HUES64 (cell line): Measurements from ENCODE around the gene SAMD4A.

ENCODE experiments used
- H3K27ac ChIP-seq: 2 replicates; pipeline ENCODE4 v1.7.0; 2013; ENCODE audit warnings: low read depth, low read length, inconsistent platforms
- H3K27me3 ChIP-seq: 2 replicates; pipeline ENCODE4 v1.6.1; 2013; ENCODE audit warnings: mild to moderate bottlenecking, low read length; ENCODE audit not compliant: insufficient read depth
- H3K36me3 ChIP-seq: 2 replicates; pipeline ENCODE4 v1.6.1; 2013; ENCODE audit warnings: mild to moderate bottlenecking, low read length; ENCODE audit not compliant: insufficient read depth
- H3K4me1 ChIP-seq: 2 replicates; pipeline ENCODE4 v1.6.1; 2013; ENCODE audit warnings: mild to moderate bottlenecking, low read length, moderate library complexity; ENCODE audit not compliant: insufficient read depth
- H3K4me3 ChIP-seq: 2 replicates; pipeline ENCODE4 v1.5.1; 2013; ENCODE audit warnings: mild to moderate bottlenecking, low read length, moderate library complexity
- H3K9ac ChIP-seq: 2 replicates; pipeline ENCODE4 v1.6.1; 2013; ENCODE audit warnings: mild to moderate bottlenecking, low read depth, low read length
- H3K9me3 ChIP-seq: 2 replicates; pipeline ENCODE4 v1.6.1; 2013; ENCODE audit warnings: low read depth, low read length; ENCODE audit not compliant: insufficient read depth
- WGBS: fragments of 150-250, 120-280 bp; methylation state at CpG from one replicate; pipeline ENCODE4 v1.1.7; 2013; ENCODE audit warnings: missing lambda C conversion rate; 5-methylcytosine and 5-hydroxymethylcytosine counted together

Gene SAMD4A

GRCh38 chr14:54686219-54686870 lies 119.4 kb downstream of the SAMD4A start:
- Histone ChIP-seq H3K4me1 (peaks cover 28% of the 10 kb centered on the region), H3K36me3 (no peaks in the 10 kb centered on the region), H3K9me3 (no peaks in the 10 kb centered on the region), H3K9ac (no peak overlapping the region), H3K27ac (no peak overlapping the region), H3K4me3 (no peak overlapping the region), H3K27me3 (no peaks in the 10 kb centered on the region)
- WGBS, result 93% methylated on average over 8 of the region's 8 CpGs

GRCh38 chr14:54686871-54687749 lies 120.2 kb downstream of the SAMD4A start:
- Histone ChIP-seq H3K4me3 (no peak overlapping the region), H3K9ac (no peak overlapping the region), H3K9me3 (no peaks in the 10 kb centered on the region), H3K27ac (no peak overlapping the region), H3K36me3 (no peaks in the 10 kb centered on the region), H3K27me3 (no peaks in the 10 kb centered on the region), H3K4me1 (peaks cover 29% of the 10 kb centered on the region)
- 88% methylated on average over 8 of the region's 8 CpGs for WGBS

- H3K9ac ChIP-seq, result no peak overlapping the region
- H3K27me3 ChIP-seq, result no peaks in the 10 kb centered on the region
- H3K9me3 ChIP-seq, result no peaks in the 10 kb centered on the region
- WGBS, result 87% methylated on average over 2 of the region's 2 CpGs
- H3K36me3 ChIP-seq, result no peaks in the 10 kb centered on the region
- H3K27ac ChIP-seq, result no peak overlapping the region
- H3K4me1 ChIP-seq, result peaks cover 29% of the 10 kb centered on the region
- no peak overlapping the region for H3K4me3 ChIP-seq
Measured at GRCh38 chr14:54687750-54688119, 120.8 kb downstream of the SAMD4A start.

- Histone ChIP-seq H3K36me3 (no peaks in the 10 kb centered on the region), H3K9ac (no peak overlapping the region), H3K9me3 (no peaks in the 10 kb centered on the region), H3K4me3 (no peak overlapping the region), H3K27ac (no peak overlapping the region), H3K4me1 (peaks cover 29% of the 10 kb centered on the region), H3K27me3 (no peaks in the 10 kb centered on the region)
- 91% methylated on average over 10 of the region's 10 CpGs for WGBS
Measured at GRCh38 chr14:54688229-54688628, 121.3 kb downstream of the SAMD4A start.

- H3K4me1 ChIP-seq, result peaks cover 15% of the 10 kb centered on the region
- H3K9ac ChIP-seq, result no peak overlapping the region
- no peaks in the 10 kb centered on the region for H3K27me3 ChIP-seq
- no peaks in the 10 kb centered on the region for H3K9me3 ChIP-seq
- WGBS, result 87% methylated on average over 1 of the region's 1 CpG
- no peak overlapping the region for H3K27ac ChIP-seq
- no peak overlapping the region for H3K4me3 ChIP-seq
- H3K36me3 ChIP-seq, result no peaks in the 10 kb centered on the region
Measured at GRCh38 chr14:54689928-54690327, 123.0 kb downstream of the SAMD4A start.

GRCh38 chr14:54690887-54691286 lies 124.0 kb downstream of the SAMD4A start:
- H3K27me3 ChIP-seq, result no peaks in the 10 kb centered on the region
- H3K4me3 ChIP-seq, result no peak overlapping the region
- peaks cover 10% of the 10 kb centered on the region; the same call in 1 of the 2 replicates for H3K4me1 ChIP-seq
- H3K9me3 ChIP-seq, result no peaks in the 10 kb centered on the region
- no peak overlapping the region for H3K27ac ChIP-seq
- H3K9ac ChIP-seq, result no peak overlapping the region
- WGBS, result 86% methylated on average over 2 of the region's 2 CpGs
- H3K36me3 ChIP-seq, result no peaks in the 10 kb centered on the region

- Histone ChIP-seq H3K4me3 (no peak overlapping the region), H3K27ac (no peak overlapping the region), H3K4me1 (peaks cover 6% of the 10 kb centered on the region; the same call in 1 of the 2 replicates), H3K9ac (no peak overlapping the region), H3K9me3 (no peaks in the 10 kb centered on the region), H3K27me3 (no peaks in the 10 kb centered on the region), H3K36me3 (no peaks in the 10 kb centered on the region)
- WGBS, result 51% methylated on average over 4 of the region's 5 CpGs
Measured at GRCh38 chr14:54691525-54692283, 124.8 kb downstream of the SAMD4A start.

- H3K27me3 ChIP-seq, result no peaks in the 10 kb centered on the region
- H3K27ac ChIP-seq, result no peak overlapping the region
- H3K9me3 ChIP-seq, result no peaks in the 10 kb centered on the region
- H3K36me3 ChIP-seq, result no peaks in the 10 kb centered on the region
- peaks cover 6% of the 10 kb centered on the region; the same call in 1 of the 2 replicates for H3K4me1 ChIP-seq
- H3K9ac ChIP-seq, result no peak overlapping the region
- H3K4me3 ChIP-seq, result no peak overlapping the region
- WGBS, result 88% methylated on average over 5 of the region's 6 CpGs
Measured at GRCh38 chr14:54692284-54692772, 125.4 kb downstream of the SAMD4A start.

GRCh38 chr14:54693761-54694160 lies 126.8 kb downstream of the SAMD4A start:
- Histone ChIP-seq H3K9me3 (no peaks in the 10 kb centered on the region), H3K27me3 (no peaks in the 10 kb centered on the region), H3K4me3 (no peak overlapping the region), H3K27ac (no peak overlapping the region), H3K9ac (no peak overlapping the region), H3K36me3 (no peaks in the 10 kb centered on the region), H3K4me1 (peaks cover 6% of the 10 kb centered on the region)
- 93% methylated on average over 4 of the region's 4 CpGs for WGBS

- no peak overlapping the region for H3K4me3 ChIP-seq
- no peaks in the 10 kb centered on the region for H3K9me3 ChIP-seq
- H3K9ac ChIP-seq, result no peak overlapping the region
- no peaks in the 10 kb centered on the region for H3K36me3 ChIP-seq
- H3K27ac ChIP-seq, result no peak overlapping the region
- peaks cover 13% of the 10 kb centered on the region for H3K4me1 ChIP-seq
- no peaks in the 10 kb centered on the region for H3K27me3 ChIP-seq
- WGBS, result 94% methylated on average over 1 of the region's 1 CpG
Measured at GRCh38 chr14:54695196-54695595, 128.3 kb downstream of the SAMD4A start.

GRCh38 chr14:54697001-54697400 lies 130.1 kb downstream of the SAMD4A start:
- no peaks in the 10 kb centered on the region for H3K9me3 ChIP-seq
- 90% methylated on average over 5 of the region's 5 CpGs for WGBS
- no peak overlapping the region for H3K9ac ChIP-seq
- no peaks in the 10 kb centered on the region for H3K36me3 ChIP-seq
- H3K27ac ChIP-seq, result no peak overlapping the region
- no peak overlapping the region for H3K4me3 ChIP-seq
- H3K27me3 ChIP-seq, result no peaks in the 10 kb centered on the region
- H3K4me1 ChIP-seq, result peaks cover 8% of the 10 kb centered on the region
